Gastrocnemius medialis (tissue), 4 donors: ENCODE data around the gene EIPR1.

ENCODE experiments used
- POLR2A ChIP-seq, 2 donors: fragments of 450-650 bp; IDR thresholded peaks; one replicate each; pipeline ENCODE4 v1.6.1; 2017; ENCODE audit warnings: antibody characterized with exemption in 2 of 2, mild to moderate bottlenecking in 2 of 2, moderate library complexity in 2 of 2
- TF ChIP-seq, protein P1 (sequence below), 5 experiments: fragments of 450-650 bp in 3 of 5; fragments of 200-600 bp in 2 of 5; sonication (generic) in 2 of 5; IDR thresholded peaks in 4 of 5; conservative IDR thresholded peaks in 1 of 5; 1 replicate in 4 of 5; 2 replicates in 1 of 5; pipeline ENCODE4 v1.5.1; 2016 to 2019; ENCODE audit warnings: antibody characterized with exemption in 5 of 5, mild to moderate bottlenecking in 3 of 5, moderate library complexity in 3 of 5

DNA sequence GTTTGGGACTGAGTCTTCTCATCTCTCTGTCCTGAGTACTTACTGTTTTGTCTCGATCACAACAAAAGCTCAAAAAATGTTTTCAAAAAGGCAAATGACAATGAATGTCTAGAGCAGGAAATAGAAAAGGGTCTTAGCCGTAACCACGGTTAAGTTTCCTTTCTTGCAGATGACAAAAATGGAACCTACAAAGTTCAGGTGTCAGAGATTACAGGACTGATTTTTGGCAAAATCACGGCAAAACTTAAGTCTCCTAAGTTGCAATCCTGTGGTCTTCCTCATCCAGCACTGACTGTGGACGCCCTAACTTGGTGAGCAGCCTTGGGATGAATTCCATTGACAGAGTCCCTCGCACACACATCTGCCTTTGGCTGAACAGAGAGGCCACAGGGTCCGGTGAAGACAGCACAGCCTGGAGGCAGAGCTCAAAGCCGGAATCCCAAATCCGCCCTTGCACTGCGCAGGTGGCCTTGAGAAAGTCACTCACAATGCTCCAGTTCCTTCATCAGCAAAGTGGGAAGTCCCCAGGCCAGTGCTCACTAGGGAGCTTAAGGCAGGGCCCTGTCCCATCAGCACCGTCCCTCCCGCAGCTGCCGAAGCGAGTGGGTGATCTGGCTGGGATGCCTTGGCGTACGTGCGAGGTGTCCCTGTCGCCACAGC, 55.2 kb downstream of the EIPR1 start:
- TF ChIP-seq POLR2A (IDR thresholded peaks at IDR 0.05), result no peak
- TF ChIP-seq, protein P1, sequence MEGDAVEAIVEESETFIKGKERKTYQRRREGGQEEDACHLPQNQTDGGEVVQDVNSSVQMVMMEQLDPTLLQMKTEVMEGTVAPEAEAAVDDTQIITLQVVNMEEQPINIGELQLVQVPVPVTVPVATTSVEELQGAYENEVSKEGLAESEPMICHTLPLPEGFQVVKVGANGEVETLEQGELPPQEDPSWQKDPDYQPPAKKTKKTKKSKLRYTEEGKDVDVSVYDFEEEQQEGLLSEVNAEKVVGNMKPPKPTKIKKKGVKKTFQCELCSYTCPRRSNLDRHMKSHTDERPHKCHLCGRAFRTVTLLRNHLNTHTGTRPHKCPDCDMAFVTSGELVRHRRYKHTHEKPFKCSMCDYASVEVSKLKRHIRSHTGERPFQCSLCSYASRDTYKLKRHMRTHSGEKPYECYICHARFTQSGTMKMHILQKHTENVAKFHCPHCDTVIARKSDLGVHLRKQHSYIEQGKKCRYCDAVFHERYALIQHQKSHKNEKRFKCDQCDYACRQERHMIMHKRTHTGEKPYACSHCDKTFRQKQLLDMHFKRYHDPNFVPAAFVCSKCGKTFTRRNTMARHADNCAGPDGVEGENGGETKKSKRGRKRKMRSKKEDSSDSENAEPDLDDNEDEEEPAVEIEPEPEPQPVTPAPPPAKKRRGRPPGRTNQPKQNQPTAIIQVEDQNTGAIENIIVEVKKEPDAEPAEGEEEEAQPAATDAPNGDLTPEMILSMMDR (IDR thresholded peaks at IDR 0.05 in 4 of 5, conservative IDR thresholded peaks at IDR 0.05 in 1 of 5), result no peak
